Measurements from ENCODE around the gene TMPRSS12. TPM values are rescaled to one million over a fixed set of nuclear protein-coding genes. Genes with fewer than 3 reads are reported as not detected.

TMPRSS12 gene
- total RNA-seq, 1 experiment from 2014 or later, result not detected

DNA sequence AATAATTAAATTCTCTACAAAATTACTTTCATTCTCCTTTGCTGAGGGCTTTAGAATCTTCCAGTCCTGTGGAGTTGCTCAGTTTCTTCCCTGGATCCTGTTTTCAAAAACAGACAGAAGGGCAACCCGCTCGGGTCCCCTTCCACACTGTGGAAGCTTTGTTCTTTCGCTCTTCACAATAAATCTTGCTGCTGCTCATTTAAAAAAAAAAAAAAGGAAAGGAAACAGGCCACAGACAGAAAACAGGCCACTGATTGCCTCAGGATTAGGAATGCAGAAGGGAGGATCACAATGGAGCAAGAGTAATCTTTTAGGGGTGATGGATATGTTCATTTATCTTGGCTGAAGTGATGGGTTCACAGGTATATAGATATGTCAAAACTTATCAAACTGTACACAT lies 80.1 kb downstream of the TMPRSS12 start:
- H3K4me3 Mint-ChIP-seq (ENCODE audit: low read depth, unreplicated experiment), result no peak overlapping the region
- no peaks in the 10 kb centered on the region for H3K27me3 Mint-ChIP-seq (ENCODE audit: unreplicated experiment)
- BruUV-seq (replicated peaks), result no TSS peak
- no peak for DNase-seq
- no peaks in the 10 kb centered on the region for H3K9me3 Mint-ChIP-seq (ENCODE audit: low read depth, unreplicated experiment)
- TF ChIP-seq, protein P1, sequence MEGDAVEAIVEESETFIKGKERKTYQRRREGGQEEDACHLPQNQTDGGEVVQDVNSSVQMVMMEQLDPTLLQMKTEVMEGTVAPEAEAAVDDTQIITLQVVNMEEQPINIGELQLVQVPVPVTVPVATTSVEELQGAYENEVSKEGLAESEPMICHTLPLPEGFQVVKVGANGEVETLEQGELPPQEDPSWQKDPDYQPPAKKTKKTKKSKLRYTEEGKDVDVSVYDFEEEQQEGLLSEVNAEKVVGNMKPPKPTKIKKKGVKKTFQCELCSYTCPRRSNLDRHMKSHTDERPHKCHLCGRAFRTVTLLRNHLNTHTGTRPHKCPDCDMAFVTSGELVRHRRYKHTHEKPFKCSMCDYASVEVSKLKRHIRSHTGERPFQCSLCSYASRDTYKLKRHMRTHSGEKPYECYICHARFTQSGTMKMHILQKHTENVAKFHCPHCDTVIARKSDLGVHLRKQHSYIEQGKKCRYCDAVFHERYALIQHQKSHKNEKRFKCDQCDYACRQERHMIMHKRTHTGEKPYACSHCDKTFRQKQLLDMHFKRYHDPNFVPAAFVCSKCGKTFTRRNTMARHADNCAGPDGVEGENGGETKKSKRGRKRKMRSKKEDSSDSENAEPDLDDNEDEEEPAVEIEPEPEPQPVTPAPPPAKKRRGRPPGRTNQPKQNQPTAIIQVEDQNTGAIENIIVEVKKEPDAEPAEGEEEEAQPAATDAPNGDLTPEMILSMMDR (IDR thresholded peaks at IDR 0.05; ENCODE audit: unreplicated experiment), result no peak
- H3K4me1 Mint-ChIP-seq (ENCODE audit: low read depth, unreplicated experiment), result peaks cover 25% of the 10 kb centered on the region
- peaks cover 12% of the 10 kb centered on the region for H3K36me3 Mint-ChIP-seq (ENCODE audit: insufficient read depth, unreplicated experiment)
- H3K27ac Mint-ChIP-seq (ENCODE audit: unreplicated experiment), result no peak overlapping the region
- intact Hi-C loops (cut with micrococcal nuclease; ENCODE audit: unreplicated experiment), result loop anchor here (10.0 kb wide), 1 partner anchor 102 kb away; the partner anchor contains the start of gene SLC11A2
- CTCF ChIA-PET, result no interaction called here

DNA sequence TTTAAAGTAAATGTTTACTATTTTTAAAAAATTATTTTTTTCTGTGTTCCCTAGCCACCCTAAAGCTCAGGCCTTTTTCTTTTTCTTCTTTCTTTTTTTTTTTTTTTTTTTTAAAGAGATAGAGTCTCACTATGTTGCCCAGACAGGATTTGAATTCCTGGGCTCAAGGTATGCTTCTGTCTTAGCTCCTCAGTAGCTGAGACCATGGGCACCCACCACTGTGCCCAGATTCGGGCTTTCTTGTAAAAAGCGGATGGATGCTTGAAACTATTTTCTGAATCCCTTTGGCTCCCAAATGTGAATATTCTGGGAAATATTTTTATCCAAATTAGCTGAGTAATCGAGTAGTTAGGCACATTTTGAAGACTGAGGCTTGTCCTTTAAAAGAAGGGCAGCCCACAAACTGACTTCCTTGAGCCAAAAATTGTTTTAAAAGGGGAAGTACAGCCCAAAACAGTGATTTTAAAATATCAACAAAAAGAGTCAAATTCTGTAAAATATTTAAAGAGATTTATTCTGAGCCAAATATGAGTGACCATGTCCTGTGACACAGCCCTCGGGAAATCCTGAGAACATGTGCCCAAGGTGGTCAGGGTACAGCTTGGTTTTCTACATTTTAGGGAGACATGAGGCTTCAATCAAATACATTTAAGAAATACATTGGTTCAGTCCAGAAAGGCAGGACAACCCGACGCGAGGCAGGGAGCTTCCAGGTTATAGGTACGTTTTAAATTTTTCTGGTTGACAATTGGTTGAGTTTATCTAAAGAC lies 80.8 kb downstream of the TMPRSS12 start:
- peaks cover 25% of the 10 kb centered on the region for H3K4me1 Mint-ChIP-seq (ENCODE audit: low read depth, unreplicated experiment)
- BruUV-seq (replicated peaks), result no TSS peak

DNA sequence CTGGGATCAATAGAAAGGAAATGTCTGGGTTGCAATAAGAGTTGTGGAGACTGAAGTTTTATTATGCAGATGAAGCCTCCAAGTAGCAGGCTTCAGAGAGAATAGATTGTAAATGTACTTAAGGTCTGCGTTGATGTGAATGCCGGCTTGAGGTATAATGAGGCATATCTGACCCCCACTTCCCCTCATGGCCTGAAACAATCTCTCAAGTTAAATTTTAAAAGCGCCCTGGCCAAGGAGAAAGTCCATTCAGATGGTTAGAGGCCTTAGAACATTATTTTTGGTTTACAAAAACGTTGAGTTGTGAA lies 81.4 kb downstream of the TMPRSS12 start:
- no peak for DNase-seq
- H3K4me1 Mint-ChIP-seq (ENCODE audit: low read depth, unreplicated experiment), result peaks cover 25% of the 10 kb centered on the region
- no TSS peak for BruUV-seq (replicated peaks)
- intact Hi-C loops (cut with micrococcal nuclease; ENCODE audit: unreplicated experiment), result loop anchor here (10.0 kb wide), 1 partner anchor 101 kb away; the partner anchor contains the start of gene SLC11A2
- peaks cover 12% of the 10 kb centered on the region for H3K36me3 Mint-ChIP-seq (ENCODE audit: insufficient read depth, unreplicated experiment)
- CTCF ChIA-PET, result interaction anchor here (1.4 kb wide), 1 partner anchor 99 kb away, joined by 4 read pairs; no protein-coding TSS in a partner anchor
- H3K4me3 Mint-ChIP-seq (ENCODE audit: low read depth, unreplicated experiment), result peak overlapping the region; percentile 72
- H3K9me3 Mint-ChIP-seq (ENCODE audit: low read depth, unreplicated experiment), result no peaks in the 10 kb centered on the region
- no peaks in the 10 kb centered on the region for H3K27me3 Mint-ChIP-seq (ENCODE audit: unreplicated experiment)
- H3K27ac Mint-ChIP-seq (ENCODE audit: unreplicated experiment), result no peak overlapping the region
- TF ChIP-seq, protein P1 (IDR thresholded peaks at IDR 0.05; ENCODE audit: unreplicated experiment), result no peak

More for the DNA sequence above, 80.8 kb downstream of the TMPRSS12 start:
- no peak for DNase-seq
- Mint-ChIP-seq H3K27me3 (ENCODE audit: unreplicated experiment) (no peaks in the 10 kb centered on the region), H3K27ac (ENCODE audit: unreplicated experiment) (no peak overlapping the region), H3K36me3 (ENCODE audit: insufficient read depth, unreplicated experiment) (peaks cover 12% of the 10 kb centered on the region), H3K9me3 (ENCODE audit: low read depth, unreplicated experiment) (no peaks in the 10 kb centered on the region), H3K4me3 (ENCODE audit: low read depth, unreplicated experiment) (peak overlapping the region; percentile 72)
- intact Hi-C loops (cut with micrococcal nuclease; ENCODE audit: unreplicated experiment), result loop anchor here (10.0 kb wide), 1 partner anchor 101 kb away; the partner anchor contains the start of gene SLC11A2
- CTCF ChIA-PET, result interaction anchor here (0.6 kb wide), 2 partner anchors 108 to 260 kb away, joined by 3 to 5 read pairs; no protein-coding TSS in a partner anchor
- TF ChIP-seq, protein P1 (IDR thresholded peaks at IDR 0.05; ENCODE audit: unreplicated experiment), result no peak

DNA sequence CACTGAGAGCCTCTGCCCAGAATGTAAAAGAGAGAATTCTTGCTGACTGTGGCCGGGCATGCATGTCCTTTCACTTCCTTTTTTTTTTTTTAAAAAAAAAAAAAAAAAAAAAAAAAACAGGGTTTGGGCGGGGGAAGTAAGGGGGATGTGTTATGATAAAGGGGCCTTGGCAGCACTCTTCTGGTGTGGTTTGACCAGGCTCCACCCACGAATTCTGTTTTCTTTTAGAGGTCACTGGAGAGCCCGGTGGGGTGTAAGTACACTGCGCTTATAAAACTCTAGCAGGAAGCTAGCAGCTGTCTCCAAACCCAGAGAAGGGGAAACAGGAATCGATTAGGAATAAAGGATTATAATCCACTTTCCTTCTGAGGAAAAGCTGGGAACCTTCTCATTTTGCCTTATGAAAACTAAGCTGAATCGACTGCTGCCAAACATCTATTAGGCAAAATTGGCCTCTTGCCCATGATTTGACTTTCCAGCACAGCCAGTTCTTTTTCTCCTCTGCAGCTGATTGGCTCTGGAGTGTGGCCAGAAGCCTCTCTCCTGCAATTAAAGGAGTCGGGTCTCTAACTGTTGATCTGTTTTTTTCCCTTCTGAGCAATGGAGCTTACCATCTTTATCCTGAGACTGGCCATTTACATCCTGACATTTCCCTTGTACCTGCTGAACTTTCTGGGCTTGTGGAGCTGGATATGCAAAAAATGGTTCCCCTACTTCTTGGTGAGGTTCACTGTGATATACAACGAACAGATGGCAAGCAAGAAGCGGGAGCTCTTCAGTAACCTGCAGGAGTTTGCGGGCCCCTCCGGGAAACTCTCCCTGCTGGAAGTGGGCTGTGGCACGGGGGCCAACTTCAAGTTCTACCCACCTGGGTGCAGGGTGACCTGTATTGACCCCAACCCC lies 82.0 kb downstream of the TMPRSS12 start:
- BruUV-seq (replicated peaks), result no TSS peak
- CTCF ChIA-PET, result interaction anchor here (0.6 to 1.4 kb wide), 2 partner anchors 100 to 1829 kb away, joined by 4 to 5 read pairs; no protein-coding TSS in a partner anchor
- Mint-ChIP-seq H3K9me3 (ENCODE audit: low read depth, unreplicated experiment) (no peaks in the 10 kb centered on the region), H3K4me1 (ENCODE audit: low read depth, unreplicated experiment) (peaks cover 25% of the 10 kb centered on the region), H3K27me3 (ENCODE audit: unreplicated experiment) (no peaks in the 10 kb centered on the region), H3K36me3 (ENCODE audit: insufficient read depth, unreplicated experiment) (peaks cover 12% of the 10 kb centered on the region), H3K4me3 (ENCODE audit: low read depth, unreplicated experiment) (peak overlapping the region; percentile 72), H3K27ac (ENCODE audit: unreplicated experiment) (no peak overlapping the region)
- peak; percentile 60 for DNase-seq
- TF ChIP-seq, protein P1 (IDR thresholded peaks at IDR 0.05; ENCODE audit: unreplicated experiment), result no peak
- intact Hi-C loops (cut with micrococcal nuclease; ENCODE audit: unreplicated experiment), result loop anchor here (10.0 kb wide), 1 partner anchor 100 kb away; the partner anchor contains the start of gene SLC11A2
